ENCODE results near the gene ULK1.

GRCh38 chr12:131856366-131857097 is 37.9 kb upstream of the ULK1 start:
- TF ChIP-seq CTCF (IDR thresholded peaks at IDR 0.05; ENCODE audit: poor library complexity, severe bottlenecking) (no peak), SMC3 (conservative IDR thresholded peaks at IDR 0.05; ENCODE audit: poor library complexity) (no peak), POLR2AphosphoS5 (IDR thresholded peaks at IDR 0.05) (no peak), EP300 (conservative IDR thresholded peaks at IDR 0.05; ENCODE audit: poor library complexity, severe bottlenecking) (no peak), RAD21 (conservative IDR thresholded peaks at IDR 0.05) (no peak), TAF1 (IDR thresholded peaks at IDR 0.05; ENCODE audit: low read depth) (no peak)
